OCI-LY3 (cell line): Measurements from ENCODE around the gene GCKR.

Source experiments
- CTCF ChIP-seq: fragments of 200-600, 300-600 bp; sonication (generic); IDR thresholded peaks from 2 replicates; pipeline ENCODE4 v1.5.1; 2014; ENCODE audit warnings: antibody characterized with exemption, low read length, low read depth
- EZH2phosphoT487 ChIP-seq: fragments of 200-600 bp; shearing (Covaris generic); IDR thresholded peaks from 2 replicates; pipeline ENCODE4 v1.6.1; 2018; ENCODE audit warnings: antibody characterized with exemption, mixed run types, low read depth

- TF ChIP-seq CTCF (no peak), EZH2phosphoT487 (no peak)
These were observed 47.6 kb downstream of the GCKR start for GRCh38 chr2:27544143-27544821.
